ENCODE data around the gene KDM4C. TPM values are rescaled to one million over a fixed set of nuclear protein-coding genes. Genes with fewer than 3 reads are reported as not detected.
A peak's percentile ranks its signal among the peaks of the same experiment; 100 is the strongest.

KDM4C gene
- total RNA-seq, 6 donors from 2014 or later, result 31.6 to 96.4 (median 41.2) TPM

GRCh38 chr9:7001571-7001970 lies 243.8 kb downstream of the KDM4C start:
- WGBS, 2 donors, result 92 to 96% methylated on average over 1 of the region's 1 CpG
- Histone ChIP-seq H3K27me3 (no peaks in the 10 kb centered on the region), H3K4me1 (no peaks in the 10 kb centered on the region), H3K9me3 (no peaks in the 10 kb centered on the region), H3K27ac (no peak overlapping the region), H3K36me3 (peaks cover 0 to 7% (median 3%) of the 10 kb centered on the region in 4 donors), H3K4me3 (no peak overlapping the region)
- DNase-seq (no peak), ATAC-seq (ENCODE audit: low FRiP score in 2 of 2) (no peak)
- TF ChIP-seq POLR2AphosphoS5 (IDR thresholded peaks at IDR 0.05) (no peak), CTCF (IDR thresholded peaks at IDR 0.05) (no peak), POLR2A (IDR thresholded peaks at IDR 0.05) (no peak), EP300 (IDR thresholded peaks at IDR 0.05) (no peak)

GRCh38 chr9:7003861-7004260 lies 246.1 kb downstream of the KDM4C start:
- Histone ChIP-seq H3K27ac (no peak overlapping the region), H3K4me1 (no peaks in the 10 kb centered on the region), H3K36me3 (peaks cover 0 to 14% (median 12%) of the 10 kb centered on the region in 4 donors), H3K4me3 (no peak overlapping the region), H3K27me3 (no peaks in the 10 kb centered on the region), H3K9me3 (no peaks in the 10 kb centered on the region)
- TF ChIP-seq POLR2A (IDR thresholded peaks at IDR 0.05), result no peak
- no peak for TF ChIP-seq POLR2AphosphoS5 (IDR thresholded peaks at IDR 0.05)
- TF ChIP-seq CTCF (IDR thresholded peaks at IDR 0.05), result no peak
- no peak for TF ChIP-seq EP300 (IDR thresholded peaks at IDR 0.05)
- ATAC-seq (ENCODE audit: low FRiP score in 2 of 2), result no peak
- no peak for DNase-seq
- WGBS, 2 donors, result 83 to 88% methylated on average over 2 of the region's 2 CpGs

- TF ChIP-seq POLR2A (IDR thresholded peaks at IDR 0.05), result no peak
- no peak for TF ChIP-seq EP300 (IDR thresholded peaks at IDR 0.05)
- TF ChIP-seq POLR2AphosphoS5 (IDR thresholded peaks at IDR 0.05), result no peak
- TF ChIP-seq CTCF (IDR thresholded peaks at IDR 0.05), result no peak
- Histone ChIP-seq H3K4me1 (no peaks in the 10 kb centered on the region), H3K27ac (no peak overlapping the region), H3K27me3 (no peaks in the 10 kb centered on the region), H3K36me3 (peaks cover 0 to 20% (median 13%) of the 10 kb centered on the region in 4 donors), H3K4me3 (no peak overlapping the region), H3K9me3 (no peaks in the 10 kb centered on the region)
- no peak for ATAC-seq (ENCODE audit: low FRiP score in 2 of 2)
- no peak for DNase-seq
- 72 to 81% methylated on average over 2 of the region's 2 CpGs for WGBS, 2 donors
Measured at GRCh38 chr9:7006417-7006816, 248.6 kb downstream of the KDM4C start.

GRCh38 chr9:7008411-7008810 lies 250.6 kb downstream of the KDM4C start:
- Histone ChIP-seq H3K27me3 (no peaks in the 10 kb centered on the region), H3K9me3 (no peaks in the 10 kb centered on the region), H3K4me3 (no peak overlapping the region), H3K4me1 (peaks cover 0 to 3% (median 0%) of the 10 kb centered on the region in 4 donors), H3K36me3 (peaks cover 0 to 28% (median 16%) of the 10 kb centered on the region in 4 donors), H3K27ac (no peak overlapping the region)
- WGBS, 2 donors, result 50 to 100% methylated on average over 1 to 2 of the region's 2 CpGs
- no peak for DNase-seq
- ATAC-seq (ENCODE audit: low FRiP score in 2 of 2), result peak in 1 of 2 donors; percentile 40
- TF ChIP-seq CTCF (IDR thresholded peaks at IDR 0.05), result no peak
- no peak for TF ChIP-seq POLR2A (IDR thresholded peaks at IDR 0.05)
- no peak for TF ChIP-seq EP300 (IDR thresholded peaks at IDR 0.05)

GRCh38 chr9:7009065-7009464 lies 251.3 kb downstream of the KDM4C start:
- Histone ChIP-seq H3K27me3 (no peaks in the 10 kb centered on the region), H3K9me3 (no peaks in the 10 kb centered on the region), H3K27ac (no peak overlapping the region), H3K36me3 (peaks cover 0 to 33% (median 19%) of the 10 kb centered on the region in 4 donors), H3K4me3 (no peak overlapping the region), H3K4me1 (peaks cover 0 to 3% (median 0%) of the 10 kb centered on the region in 4 donors)
- WGBS, 2 donors, result 97 to 100% methylated on average over 1 of the region's 1 CpG
- ATAC-seq (ENCODE audit: low FRiP score in 2 of 2) (no peak), DNase-seq (no peak)
- no peak for TF ChIP-seq POLR2A (IDR thresholded peaks at IDR 0.05)
